ENCODE results near the gene APC2. TPM values are rescaled to one million over a fixed set of nuclear protein-coding genes. Genes with fewer than 3 reads are reported as not detected.
A peak's percentile ranks its signal among the peaks of the same experiment; 100 is the strongest.
"Not testable (repeated sequence)": the region's sequence is repeated elsewhere in the genome, so short reads cannot be mapped to it uniquely, and the experiment has no call there.

APC2 gene
- total RNA-seq, 1 donor from 2014 or later, result 1.3 TPM

DNA sequence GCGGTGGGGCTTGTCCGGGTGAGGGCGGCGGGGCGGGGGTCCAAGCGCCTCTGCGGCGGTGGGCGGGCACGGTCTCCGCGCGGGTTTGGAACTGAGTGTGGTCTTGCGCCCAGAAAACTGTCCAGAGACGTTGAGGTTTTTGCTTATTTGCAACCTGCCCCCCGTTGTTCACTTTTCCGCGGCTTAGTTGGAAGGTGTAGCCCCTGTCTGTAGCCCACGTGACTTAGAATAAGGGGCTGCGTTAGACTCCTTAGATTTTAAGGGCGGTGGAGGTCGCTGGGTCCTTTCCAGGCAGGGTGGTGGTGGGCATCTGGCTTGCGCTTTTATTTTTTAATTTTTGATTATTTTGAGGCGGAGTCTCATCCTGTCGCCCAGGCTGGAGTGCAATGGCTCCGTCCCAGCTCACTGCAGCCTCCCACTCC is 11.0 kb upstream of the APC2 start:
- H3K27me3 ChIP-seq, result peaks cover under 1% of the 10 kb centered on the region
- peaks cover 35% of the 10 kb centered on the region for H3K79me2 ChIP-seq (ENCODE audit: low read depth)
- H3K27ac ChIP-seq, result peak overlapping the region; percentile 98
- Mint-ChIP-seq H3K27ac (no peak overlapping the region), H3K4me1 (peaks cover 21% of the 10 kb centered on the region), H3K27me3 (ENCODE audit: insufficient read depth, low read depth) (peaks cover 10% of the 10 kb centered on the region), H3K9me3 (no peaks in the 10 kb centered on the region), H3K4me3 (peak overlapping the region; percentile 97), H3K36me3 (peaks cover 33% of the 10 kb centered on the region)
- peak overlapping the region; percentile 97 for H3K4me2 ChIP-seq
- H4K20me1 ChIP-seq (ENCODE audit: low read depth), result peaks cover 75% of the 10 kb centered on the region
- peaks cover 7% of the 10 kb centered on the region for H3K4me1 ChIP-seq
- H3K36me3 ChIP-seq, result peaks cover 11% of the 10 kb centered on the region
- no peaks in the 10 kb centered on the region for H3K9me3 ChIP-seq (ENCODE audit: low read depth)
- H3K4me3 ChIP-seq, result peak overlapping the region; percentile 90
- TF ChIP-seq, protein P1, sequence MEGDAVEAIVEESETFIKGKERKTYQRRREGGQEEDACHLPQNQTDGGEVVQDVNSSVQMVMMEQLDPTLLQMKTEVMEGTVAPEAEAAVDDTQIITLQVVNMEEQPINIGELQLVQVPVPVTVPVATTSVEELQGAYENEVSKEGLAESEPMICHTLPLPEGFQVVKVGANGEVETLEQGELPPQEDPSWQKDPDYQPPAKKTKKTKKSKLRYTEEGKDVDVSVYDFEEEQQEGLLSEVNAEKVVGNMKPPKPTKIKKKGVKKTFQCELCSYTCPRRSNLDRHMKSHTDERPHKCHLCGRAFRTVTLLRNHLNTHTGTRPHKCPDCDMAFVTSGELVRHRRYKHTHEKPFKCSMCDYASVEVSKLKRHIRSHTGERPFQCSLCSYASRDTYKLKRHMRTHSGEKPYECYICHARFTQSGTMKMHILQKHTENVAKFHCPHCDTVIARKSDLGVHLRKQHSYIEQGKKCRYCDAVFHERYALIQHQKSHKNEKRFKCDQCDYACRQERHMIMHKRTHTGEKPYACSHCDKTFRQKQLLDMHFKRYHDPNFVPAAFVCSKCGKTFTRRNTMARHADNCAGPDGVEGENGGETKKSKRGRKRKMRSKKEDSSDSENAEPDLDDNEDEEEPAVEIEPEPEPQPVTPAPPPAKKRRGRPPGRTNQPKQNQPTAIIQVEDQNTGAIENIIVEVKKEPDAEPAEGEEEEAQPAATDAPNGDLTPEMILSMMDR (IDR thresholded peaks at IDR 0.05), result no peak
- no peak for TF ChIP-seq EZH2 (IDR thresholded peaks at IDR 0.05)
- no peak for TF ChIP-seq EZH2phosphoT487 (IDR thresholded peaks at IDR 0.05)
- no peak overlapping the region for H2AFZ ChIP-seq (replicated peaks)
- peaks cover 83% of the 10 kb centered on the region for H3F3A ChIP-seq (ENCODE audit: low read depth)
- DNase-seq (ENCODE audit: low spot score), result peak; percentile 45
- peak overlapping the region; percentile 100 for H3K9ac ChIP-seq

- H3F3A ChIP-seq (ENCODE audit: low read depth), result peaks cover 88% of the 10 kb centered on the region
- peaks cover 35% of the 10 kb centered on the region for H3K79me2 ChIP-seq (ENCODE audit: low read depth)
- H3K27me3 Mint-ChIP-seq (ENCODE audit: insufficient read depth, low read depth), result peaks cover 10% of the 10 kb centered on the region
- peak overlapping the region; percentile 97 for H3K4me2 ChIP-seq
- H3K4me1 Mint-ChIP-seq, result peaks cover 24% of the 10 kb centered on the region
- H3K27ac ChIP-seq; H2AFZ ChIP-seq (replicated peaks); H3K27me3 ChIP-seq; H3K9me3 ChIP-seq (ENCODE audit: low read depth); H3K4me1 ChIP-seq; H3K9me3 Mint-ChIP-seq: not testable (repeated sequence)
- DNase-seq (ENCODE audit: low spot score), result peak; percentile 24
- H4K20me1 ChIP-seq (ENCODE audit: low read depth), result peaks cover 80% of the 10 kb centered on the region
- H3K4me3 Mint-ChIP-seq, result peak overlapping the region; percentile 97
- peak overlapping the region; percentile 42 for H3K27ac Mint-ChIP-seq
- H3K36me3 Mint-ChIP-seq, result peaks cover 33% of the 10 kb centered on the region
- peaks cover 11% of the 10 kb centered on the region for H3K36me3 ChIP-seq
- H3K4me3 ChIP-seq, result peak overlapping the region; percentile 90
- peak overlapping the region; percentile 100 for H3K9ac ChIP-seq
Observed at GRCh38 chr19:1439525-1440417, 10.2 kb upstream of the APC2 start.

DNA sequence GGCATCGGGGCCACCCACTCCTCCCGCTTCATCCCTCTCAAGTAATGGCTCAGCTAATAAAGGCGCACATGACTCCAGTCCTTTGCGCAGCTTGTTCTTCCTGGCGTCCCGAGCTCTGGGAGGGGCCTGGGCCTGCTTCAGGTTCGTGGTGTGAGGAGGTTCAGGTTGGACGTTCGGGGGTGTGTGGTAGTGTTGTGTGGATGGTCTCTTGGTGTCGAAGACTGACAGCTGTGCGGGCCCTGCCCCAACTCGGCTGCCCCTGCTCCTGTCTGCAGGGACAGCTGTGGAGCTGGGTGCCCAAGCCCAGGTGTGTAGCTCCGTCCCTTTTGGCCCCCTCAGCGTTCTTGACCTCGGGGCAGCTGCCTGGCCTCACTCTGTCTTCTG is 9.5 kb upstream of the APC2 start:
- peak overlapping the region; percentile 97 for H3K4me3 Mint-ChIP-seq
- Histone ChIP-seq H3K27ac (no peak overlapping the region), H4K20me1 (ENCODE audit: low read depth) (peaks cover 78% of the 10 kb centered on the region), H3K9ac (no peak overlapping the region), H3K4me3 (no peak overlapping the region), H2AFZ (replicated peaks) (no peak overlapping the region), H3F3A (ENCODE audit: low read depth) (peaks cover 88% of the 10 kb centered on the region), H3K4me1 (peaks cover 7% of the 10 kb centered on the region), H3K79me2 (ENCODE audit: low read depth) (peaks cover 35% of the 10 kb centered on the region), H3K9me3 (ENCODE audit: low read depth) (no peaks in the 10 kb centered on the region), H3K4me2 (no peak overlapping the region), H3K27me3 (peaks cover 14% of the 10 kb centered on the region), H3K36me3 (peaks cover 11% of the 10 kb centered on the region)
- peaks cover 30% of the 10 kb centered on the region for H3K36me3 Mint-ChIP-seq
- TF ChIP-seq EZH2 (IDR thresholded peaks at IDR 0.05) (no peak), EZH2phosphoT487 (IDR thresholded peaks at IDR 0.05) (no peak)
- TF ChIP-seq, protein P1 (IDR thresholded peaks at IDR 0.05), result no peak
- no peaks in the 10 kb centered on the region for H3K9me3 Mint-ChIP-seq
- DNase-seq (ENCODE audit: low spot score), result no peak
- no peak overlapping the region for H3K27ac Mint-ChIP-seq
- H3K27me3 Mint-ChIP-seq (ENCODE audit: insufficient read depth, low read depth), result peaks cover 10% of the 10 kb centered on the region
- H3K4me1 Mint-ChIP-seq, result peaks cover 21% of the 10 kb centered on the region

GRCh38 chr19:1441022-1441426 is 8.9 kb upstream of the APC2 start:
- peaks cover 11% of the 10 kb centered on the region for H3K36me3 ChIP-seq
- Mint-ChIP-seq H3K4me1 (peaks cover 21% of the 10 kb centered on the region), H3K27ac (no peak overlapping the region), H3K9me3 (no peaks in the 10 kb centered on the region), H3K4me3 (peak overlapping the region; percentile 97), H3K27me3 (ENCODE audit: insufficient read depth, low read depth) (peaks cover 10% of the 10 kb centered on the region), H3K36me3 (peaks cover 25% of the 10 kb centered on the region)
- H3K27ac ChIP-seq, result no peak overlapping the region
- peaks cover 87% of the 10 kb centered on the region for H3F3A ChIP-seq (ENCODE audit: low read depth)
- no peak for DNase-seq (ENCODE audit: low spot score)
- H4K20me1 ChIP-seq (ENCODE audit: low read depth), result peaks cover 77% of the 10 kb centered on the region
- H2AFZ ChIP-seq (replicated peaks), result no peak overlapping the region
- H3K4me1 ChIP-seq, result peaks cover 7% of the 10 kb centered on the region
- no peak overlapping the region for H3K4me2 ChIP-seq
- no peak overlapping the region for H3K4me3 ChIP-seq
- H3K9ac ChIP-seq, result no peak overlapping the region
- no peaks in the 10 kb centered on the region for H3K9me3 ChIP-seq (ENCODE audit: low read depth)
- H3K79me2 ChIP-seq (ENCODE audit: low read depth), result peaks cover 35% of the 10 kb centered on the region
- TF ChIP-seq, protein P1 (IDR thresholded peaks at IDR 0.05), result no peak
- TF ChIP-seq EZH2phosphoT487 (IDR thresholded peaks at IDR 0.05), result no peak
- no peak for TF ChIP-seq EZH2 (IDR thresholded peaks at IDR 0.05)
- H3K27me3 ChIP-seq, result peaks cover 20% of the 10 kb centered on the region
